Measurements from ENCODE around the gene SLU7.

SLU7 gene

DNA sequence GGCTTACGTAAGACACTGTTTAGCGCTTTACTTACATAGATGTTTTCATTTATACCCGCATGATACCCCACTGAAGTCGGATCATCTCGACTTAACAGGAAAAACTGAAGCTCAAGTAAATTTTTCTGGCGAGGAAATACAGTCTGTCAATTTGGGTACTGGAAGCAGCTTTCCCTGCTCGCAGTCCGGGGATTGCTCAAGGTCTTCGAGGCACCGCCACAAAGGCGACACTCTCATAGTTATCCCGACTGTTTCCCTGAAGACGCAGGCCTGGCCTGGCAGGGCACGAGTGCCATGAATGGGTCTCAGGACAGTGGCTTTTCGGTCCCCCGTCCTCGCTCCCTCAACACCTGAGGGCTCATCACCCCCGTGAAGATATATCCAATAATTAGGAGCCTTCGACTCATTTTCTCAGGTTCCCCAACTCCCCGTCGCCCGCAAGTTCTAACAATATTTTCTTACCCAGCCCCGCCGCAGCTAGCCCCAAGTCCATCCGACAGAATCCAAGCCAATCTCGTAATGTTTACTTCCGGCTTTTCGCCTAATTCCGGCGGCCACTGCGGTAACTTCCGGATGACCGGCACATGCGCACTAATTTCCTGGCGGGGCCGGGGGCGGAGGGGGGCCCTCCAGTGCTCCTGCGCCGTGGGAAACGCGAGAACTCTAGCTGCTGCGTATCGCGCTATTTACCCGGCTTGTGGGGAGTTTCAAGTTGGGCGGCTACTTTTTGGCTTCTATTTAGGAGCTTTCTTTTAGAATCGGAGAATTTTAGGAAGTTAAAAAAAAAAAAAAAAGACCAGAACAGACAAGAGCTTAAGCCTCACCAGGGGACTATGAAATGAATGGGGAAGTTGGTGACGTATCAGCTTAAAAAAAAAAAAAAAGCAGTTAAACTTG lies at the start of gene SLU7:
TSS of gene SLU7 (minus strand) at position 521 of the 897 bp plus-strand sequence. CDS start 3,787 bp downstream, outside the sequence.
- in situ Hi-C loops (cut with MboI; ENCODE audit: low sequenced_read_pairs): no loop called here

DNA sequence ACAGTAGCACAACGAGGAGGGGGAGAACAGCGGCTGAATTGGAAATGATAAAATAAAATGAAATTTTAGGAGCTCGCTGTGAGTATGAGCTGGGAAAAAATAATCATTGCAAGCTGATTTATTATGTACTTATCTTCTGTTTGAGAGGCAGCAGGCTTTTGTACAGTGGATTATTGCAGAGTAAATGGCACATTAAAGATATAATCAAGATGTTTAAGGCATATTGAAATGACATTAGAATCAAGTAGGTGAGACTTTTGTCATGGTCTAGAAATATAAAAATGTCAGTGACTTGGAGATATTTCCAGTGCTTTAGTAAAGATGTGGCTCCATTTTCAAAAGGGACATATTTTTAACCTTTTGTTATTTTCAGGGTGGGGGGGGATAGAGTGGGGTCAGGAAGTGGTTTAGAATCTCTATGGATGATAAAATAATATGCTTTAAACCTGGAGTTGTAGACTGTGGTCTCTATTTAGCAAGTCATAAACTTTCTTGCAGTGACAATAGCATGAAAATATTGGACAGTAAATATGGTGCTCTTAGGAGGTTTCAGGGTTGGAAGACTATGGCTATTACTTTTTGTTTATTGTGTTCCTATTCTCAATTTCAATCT lies 49.6 kb upstream of the SLU7 start:
- in situ Hi-C loops (cut with MboI; ENCODE audit: low sequenced_read_pairs): no loop called here

DNA sequence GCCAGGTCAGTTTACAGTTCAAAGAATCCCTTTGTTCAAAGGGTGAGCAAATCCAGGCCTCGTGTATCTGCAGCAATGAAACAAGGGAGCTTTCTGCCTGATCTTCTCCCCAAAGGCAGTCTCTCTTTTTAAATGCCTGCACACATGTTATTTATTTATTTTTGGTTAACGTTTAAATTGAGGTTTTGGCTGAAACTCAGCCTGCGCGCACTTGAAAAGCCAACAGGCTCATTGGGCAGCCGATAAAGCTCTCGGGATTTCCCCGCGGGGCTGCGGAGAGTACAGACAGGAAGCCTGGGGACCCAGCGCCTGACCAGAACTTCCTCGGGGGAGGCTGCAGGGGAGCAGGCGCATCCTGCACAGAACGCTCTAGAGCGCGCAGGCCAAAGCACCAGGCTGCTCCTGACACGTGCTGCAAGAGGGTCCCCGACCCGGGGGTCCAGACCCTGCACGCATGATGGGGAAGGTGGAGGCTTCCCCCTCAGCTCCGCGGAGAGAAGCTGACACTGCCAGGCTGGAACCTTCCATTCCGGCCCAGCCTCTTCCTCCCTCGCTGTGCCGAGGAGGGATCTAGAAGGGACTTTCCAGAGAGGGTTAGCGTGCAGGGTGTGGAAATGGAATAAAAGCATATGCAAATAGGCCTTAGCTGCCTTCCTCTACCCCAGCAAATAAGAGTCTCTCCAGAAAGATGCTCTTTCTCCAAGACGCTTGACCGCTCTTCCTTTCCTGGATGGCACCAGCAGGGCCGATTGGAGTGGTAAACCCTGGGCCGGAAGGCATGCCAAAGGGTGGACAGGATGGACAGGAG lies 48.9 kb upstream of the SLU7 start:
- in situ Hi-C loops (cut with MboI; ENCODE audit: low sequenced_read_pairs): no loop called here

DNA sequence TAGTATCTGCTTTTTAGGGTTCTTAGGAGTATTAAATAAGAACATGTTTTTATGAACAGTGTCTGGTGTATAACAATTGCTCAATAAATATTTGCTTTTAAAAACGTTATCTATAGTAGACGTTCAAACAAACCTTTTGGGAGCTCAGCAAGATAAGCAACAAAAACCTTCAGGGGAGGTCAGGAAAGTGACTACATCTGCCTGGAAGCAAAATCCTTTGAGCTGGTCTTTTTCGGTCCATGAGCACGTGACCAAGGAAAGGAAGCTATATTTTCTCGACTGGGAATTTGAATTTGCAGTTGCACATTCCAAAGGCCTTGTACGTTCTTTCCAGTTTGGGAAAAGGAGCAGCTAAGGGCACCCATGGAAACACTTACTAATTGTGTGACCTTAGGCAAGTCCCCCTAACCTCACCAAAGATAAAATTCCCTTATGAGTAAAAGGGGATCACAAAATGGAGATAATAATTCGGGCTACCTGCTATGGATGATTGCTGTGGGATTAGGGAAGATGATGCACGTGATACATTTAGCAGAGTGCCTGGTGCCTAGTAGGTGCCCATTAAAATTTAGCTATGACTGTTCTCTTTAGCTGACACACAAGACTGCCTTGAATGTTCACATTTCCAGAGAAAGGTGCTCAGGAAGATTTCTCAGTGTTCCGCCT lies 48.1 kb upstream of the SLU7 start:
- in situ Hi-C loops (cut with MboI; ENCODE audit: low sequenced_read_pairs): no loop called here

DNA sequence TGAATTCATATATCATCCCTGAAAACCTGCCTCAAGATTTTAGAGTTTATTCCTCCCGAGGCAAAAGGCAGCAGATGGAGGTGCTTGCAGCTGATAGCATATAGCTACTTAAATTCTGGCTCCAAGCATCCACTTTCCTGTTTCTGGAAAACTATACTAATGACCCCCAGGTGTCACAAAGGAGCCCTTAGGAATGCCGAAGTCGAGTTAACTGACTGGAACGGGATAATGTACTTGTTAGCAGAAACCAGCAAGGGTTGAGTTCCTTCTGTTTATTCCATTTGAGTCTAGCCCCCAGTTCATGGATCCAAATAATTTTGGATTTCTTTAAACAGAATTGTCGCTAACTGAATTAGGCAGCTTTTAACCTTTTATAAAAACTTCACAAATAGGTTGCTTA lies 47.2 kb upstream of the SLU7 start:
- in situ Hi-C loops (cut with MboI; ENCODE audit: low sequenced_read_pairs): no loop called here

DNA sequence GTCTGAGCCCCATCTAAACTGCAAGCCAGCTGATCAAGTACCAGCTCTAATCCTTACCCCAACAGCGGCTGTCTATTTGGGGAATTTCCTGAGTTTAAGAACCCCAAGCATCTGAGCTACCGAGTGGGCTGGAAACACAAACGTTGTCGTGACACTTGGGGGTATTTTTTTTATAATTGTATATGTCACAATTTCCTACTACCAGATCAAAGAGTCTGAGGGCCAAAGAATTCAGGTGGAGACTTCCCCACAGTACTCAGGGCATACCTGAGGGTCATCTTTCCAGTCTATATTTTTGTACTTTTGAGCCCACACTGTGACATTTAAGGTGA lies 45.6 kb upstream of the SLU7 start:
- in situ Hi-C loops (cut with MboI; ENCODE audit: low sequenced_read_pairs): no loop called here

DNA sequence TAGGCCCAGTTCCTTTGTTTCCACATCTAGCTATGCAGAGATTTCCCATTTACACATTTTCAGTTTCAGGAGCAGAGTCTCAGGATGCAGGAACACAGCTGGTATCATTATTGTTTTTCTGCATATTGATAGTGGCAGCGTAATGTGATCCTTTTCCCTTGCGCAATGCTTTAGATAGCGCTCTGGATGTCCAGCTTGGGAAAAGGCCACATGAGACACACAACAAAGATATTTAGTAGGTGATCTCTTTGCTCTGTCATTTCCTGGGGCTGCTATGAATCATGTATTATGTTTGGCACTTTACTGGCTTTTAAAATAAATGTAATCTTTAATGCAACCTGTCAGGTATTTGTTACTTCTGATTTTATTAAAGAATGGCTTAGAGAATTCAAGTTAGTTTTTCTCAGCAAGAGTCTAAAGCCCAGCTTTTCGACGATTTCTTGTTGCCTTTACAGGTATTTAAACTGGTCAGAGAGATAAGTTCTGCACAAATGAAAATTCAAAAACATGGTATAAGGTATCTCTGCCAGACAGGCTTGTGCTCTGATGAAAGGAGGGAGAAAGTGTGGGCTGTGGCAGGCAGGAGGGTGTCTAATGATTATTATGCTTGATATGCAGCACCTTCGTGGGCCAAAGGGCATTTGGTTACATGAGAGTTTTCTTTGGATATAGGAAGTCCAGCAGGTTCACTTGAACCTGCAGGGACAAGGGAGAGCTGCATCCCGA lies 45.0 kb upstream of the SLU7 start:
- in situ Hi-C loops (cut with MboI; ENCODE audit: low sequenced_read_pairs): no loop called here

DNA sequence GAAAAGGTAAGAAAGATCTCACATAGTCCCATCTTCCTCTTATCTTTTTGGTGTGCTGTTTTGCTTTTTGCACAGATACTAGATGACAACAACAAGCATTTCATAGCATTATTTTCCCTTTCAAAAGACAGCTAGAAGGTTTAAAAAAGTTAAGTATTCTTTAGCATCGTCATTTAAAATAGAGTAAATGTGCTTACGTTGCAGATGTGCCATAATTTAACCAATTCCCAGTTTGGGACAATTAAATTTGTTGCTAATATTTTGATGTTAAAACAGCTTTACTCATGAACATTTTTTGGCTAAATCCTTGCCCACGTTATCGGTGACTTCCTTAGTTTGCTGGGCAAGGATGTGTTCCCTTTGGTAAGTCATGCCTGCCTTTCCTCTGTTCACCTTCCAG lies 44.3 kb upstream of the SLU7 start:
- in situ Hi-C loops (cut with MboI; ENCODE audit: low sequenced_read_pairs): no loop called here

DNA sequence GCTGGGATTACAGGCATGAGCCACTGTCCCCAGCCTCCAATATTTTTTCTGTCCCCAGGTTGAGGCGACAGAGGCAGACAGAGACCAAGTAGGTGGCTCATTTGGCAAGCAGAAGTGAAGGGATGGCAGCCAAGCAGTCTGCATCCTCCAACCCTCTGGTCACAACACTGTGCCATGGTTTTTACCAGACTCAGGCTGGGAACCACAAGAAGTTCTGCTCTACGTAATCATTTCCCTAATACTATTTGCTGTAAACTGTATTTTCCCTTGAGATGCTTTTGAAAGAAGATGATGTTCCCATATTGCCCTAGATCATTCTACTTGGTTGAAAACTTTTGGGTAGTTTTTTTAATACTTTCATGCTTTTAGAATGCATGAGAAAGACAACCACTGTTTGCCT lies 43.3 kb upstream of the SLU7 start:
- in situ Hi-C loops (cut with MboI; ENCODE audit: low sequenced_read_pairs): no loop called here

DNA sequence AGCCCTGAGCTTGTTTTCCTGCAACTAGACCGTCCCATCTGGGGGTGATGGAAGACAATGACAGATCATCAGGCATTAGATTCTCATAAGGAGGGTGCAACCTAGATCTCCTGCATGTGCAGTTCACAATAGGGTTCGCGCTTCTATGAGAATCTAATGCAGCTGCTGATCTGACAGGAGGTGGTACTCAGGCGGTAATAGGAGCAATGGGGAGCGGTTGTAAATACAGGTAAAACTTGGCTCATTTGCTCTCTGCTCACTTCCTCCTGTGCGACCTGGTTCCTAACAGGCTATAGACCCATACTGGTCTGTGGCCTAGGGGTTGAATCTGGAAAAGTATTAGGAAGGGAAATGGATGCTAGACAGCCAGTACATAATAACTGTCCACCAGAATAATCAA lies 42.5 kb upstream of the SLU7 start:
- in situ Hi-C loops (cut with MboI; ENCODE audit: low sequenced_read_pairs): no loop called here

DNA sequence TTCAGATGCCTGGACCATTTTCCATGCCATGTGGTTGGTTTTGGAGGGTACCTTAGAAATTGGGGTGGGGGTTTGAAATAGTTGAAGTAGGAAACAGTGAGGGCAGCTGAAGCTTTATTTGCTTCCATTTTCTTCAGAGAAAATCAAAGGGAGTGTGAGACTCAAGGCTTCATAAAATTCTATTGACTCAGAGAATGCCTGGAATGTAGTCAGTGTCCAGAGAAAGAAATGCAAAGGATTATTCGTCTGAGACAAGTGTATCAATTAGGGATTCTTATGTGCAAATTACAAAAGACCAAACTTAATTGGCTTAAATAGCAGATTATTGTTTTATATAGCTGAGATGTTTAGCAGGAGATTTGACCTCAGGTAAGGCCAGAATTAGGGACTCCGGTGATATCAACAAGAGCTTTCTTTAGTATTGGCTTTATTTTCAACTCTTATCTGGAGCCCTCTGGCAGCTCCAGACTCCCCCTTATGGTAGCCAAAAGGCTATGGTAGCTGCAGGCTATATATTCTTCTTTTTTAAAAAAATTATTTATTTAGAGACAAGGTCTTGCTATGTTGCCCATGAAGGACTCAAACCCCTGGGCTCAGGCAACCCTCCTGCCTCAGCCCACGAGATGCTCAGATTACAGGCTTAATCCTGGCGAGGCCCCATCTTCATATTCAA lies 41.6 kb upstream of the SLU7 start:
- in situ Hi-C loops (cut with MboI; ENCODE audit: low sequenced_read_pairs): no loop called here

DNA sequence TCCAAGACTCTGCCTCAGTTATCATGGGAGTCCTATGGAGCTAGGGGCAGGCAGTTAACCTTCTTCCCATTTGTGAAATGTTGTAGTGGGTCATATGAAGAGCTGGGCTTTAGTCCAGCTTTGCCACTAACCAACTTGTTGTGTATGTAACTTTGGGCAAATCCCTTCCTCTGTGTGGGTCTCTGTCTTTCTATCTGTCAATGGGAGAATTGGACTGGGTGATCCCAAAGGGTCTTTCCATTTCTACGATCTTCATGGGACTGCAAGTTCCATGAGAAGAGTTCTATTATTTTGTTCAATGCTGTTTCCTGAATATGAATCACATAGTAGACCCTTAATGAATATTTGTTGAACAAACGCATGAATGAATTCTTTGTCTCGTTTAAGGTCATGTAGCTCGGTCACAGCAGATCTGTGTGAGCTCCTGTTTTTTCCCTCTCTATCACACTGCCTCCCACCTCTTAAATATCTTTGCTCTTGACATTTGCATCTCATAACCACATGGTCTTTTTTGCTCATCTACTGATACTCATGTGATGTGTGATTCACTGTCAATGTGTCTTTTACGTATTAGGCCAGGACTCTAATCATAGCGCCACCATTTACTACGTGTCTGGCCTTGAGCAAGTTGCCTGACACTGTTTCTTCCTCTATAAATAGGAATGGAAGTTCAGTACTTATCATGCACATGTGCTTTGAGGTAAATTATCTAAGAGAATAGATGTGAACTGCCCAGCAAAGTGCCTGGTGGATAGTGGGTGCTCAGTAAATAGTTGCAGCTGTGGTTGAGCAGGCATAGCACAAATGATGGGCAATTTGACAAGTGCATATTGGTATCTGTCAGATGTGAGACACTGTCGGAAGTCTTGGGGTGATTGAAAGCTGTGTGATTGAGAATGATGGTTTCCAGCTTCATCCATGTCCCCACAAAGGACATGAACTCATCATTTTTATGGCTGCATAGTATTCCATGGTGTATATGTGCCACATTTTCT lies 40.2 kb upstream of the SLU7 start:
- in situ Hi-C loops (cut with MboI; ENCODE audit: low sequenced_read_pairs): no loop called here

DNA sequence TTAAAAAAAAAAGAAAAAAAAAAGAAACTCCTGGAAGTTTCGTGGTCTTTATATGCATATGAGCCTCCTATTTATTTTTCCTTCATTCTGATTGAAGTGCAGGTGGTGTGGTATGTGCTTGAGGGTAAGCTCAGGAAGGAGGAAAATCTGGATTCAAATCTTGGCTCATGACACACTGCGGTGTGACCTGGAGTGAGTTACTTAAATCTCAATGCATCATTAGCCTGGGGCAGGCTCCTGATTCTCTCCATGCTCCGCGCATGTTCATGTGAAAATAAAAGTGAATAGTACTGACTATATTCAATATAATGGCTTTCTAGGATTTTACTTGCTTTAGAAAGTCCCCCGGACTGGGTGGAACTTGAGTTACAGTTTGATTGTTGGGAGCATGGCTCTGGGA lies 38.4 kb upstream of the SLU7 start:
- in situ Hi-C loops (cut with MboI; ENCODE audit: low sequenced_read_pairs): no loop called here

DNA sequence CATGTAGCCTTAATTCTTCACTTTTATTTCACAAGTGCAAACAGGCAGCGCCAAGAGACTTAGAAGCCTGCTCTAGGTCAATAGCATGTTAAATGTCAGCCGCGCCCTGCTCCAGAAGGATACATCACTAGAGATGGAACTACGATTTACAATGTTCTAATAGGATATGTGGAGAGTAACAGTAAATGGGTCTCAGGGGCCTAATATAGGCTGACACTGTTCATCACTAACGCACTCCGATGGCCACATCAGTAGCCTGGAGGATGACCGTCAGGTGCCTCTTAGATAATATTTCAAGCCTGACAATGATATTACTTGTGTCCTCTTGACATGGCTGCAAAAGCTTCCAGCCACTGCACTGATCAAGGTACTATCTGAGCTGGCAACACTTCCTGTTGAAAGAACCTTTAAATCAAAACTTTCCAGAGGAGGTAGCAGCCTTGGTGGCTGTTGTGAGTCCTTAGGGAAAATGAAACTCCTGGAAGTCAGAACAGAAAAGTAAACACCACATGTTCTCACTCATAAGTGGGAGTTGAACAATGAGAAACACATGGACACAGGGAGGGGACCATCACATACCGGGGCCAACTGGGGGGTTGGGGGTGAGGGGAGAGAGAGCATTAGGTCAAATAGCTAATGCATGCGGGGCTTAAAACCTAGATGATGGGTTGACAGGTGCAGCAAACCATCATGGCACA lies 37.7 kb upstream of the SLU7 start:
- in situ Hi-C loops (cut with MboI; ENCODE audit: low sequenced_read_pairs): no loop called here

DNA sequence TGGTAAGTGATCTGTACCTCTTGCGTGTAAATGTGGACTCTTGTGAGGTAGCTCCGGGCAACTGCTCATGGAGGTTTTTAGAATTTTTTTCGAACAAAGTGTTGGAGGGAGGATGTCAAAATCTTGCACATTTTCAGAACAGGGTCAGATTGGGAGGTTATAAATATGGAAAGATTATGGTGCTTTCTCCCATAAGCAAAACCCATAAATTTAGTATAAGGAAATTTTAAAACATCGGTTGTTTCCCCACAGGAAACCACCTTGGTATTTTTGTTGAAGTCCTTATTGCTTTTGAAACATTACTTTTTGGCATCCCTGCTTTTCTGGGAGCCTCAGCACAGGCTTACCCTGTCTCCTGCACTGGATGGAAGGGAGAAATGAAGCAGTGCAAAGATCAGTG lies 36.7 kb upstream of the SLU7 start:
- in situ Hi-C loops (cut with MboI; ENCODE audit: low sequenced_read_pairs): no loop called here

DNA sequence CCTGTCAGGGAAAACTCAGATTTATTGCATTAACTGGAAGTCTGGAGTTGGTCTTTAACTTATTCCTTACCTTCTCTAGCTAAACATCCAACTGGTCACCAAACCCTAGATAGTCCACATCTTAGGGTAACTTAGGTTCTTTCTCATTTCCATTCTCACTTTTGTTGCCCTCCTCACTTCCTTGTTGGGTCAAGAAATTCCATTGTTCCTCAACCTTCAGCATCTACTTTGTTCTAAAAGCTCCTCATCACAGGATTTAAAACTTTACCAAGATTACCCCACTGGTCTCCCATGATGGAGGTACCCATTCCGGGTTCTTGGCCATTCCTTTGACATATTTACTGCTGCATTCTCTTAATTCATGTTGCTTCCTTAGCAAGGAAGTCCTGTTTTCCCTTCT lies 34.9 kb upstream of the SLU7 start:
- in situ Hi-C loops (cut with MboI; ENCODE audit: low sequenced_read_pairs): no loop called here

DNA sequence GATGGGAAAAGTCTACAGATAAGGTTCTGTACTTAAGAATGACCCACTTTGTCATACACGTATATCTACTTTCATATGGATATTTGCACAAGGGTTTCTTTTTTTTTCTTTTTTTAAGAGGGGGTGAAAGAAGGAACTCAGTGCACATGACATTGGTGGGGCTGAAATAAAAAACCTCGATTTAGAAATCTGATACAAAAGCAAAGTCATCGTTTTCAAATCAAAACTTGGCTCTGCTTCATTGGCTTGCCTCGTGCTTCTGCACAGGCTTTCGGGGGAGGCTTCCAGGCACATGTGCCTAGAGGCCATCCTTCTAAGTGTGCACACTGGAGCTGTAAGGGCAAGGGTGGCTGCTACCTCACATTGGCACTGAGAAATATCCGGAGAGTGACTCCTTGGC lies 33.9 kb upstream of the SLU7 start:
- in situ Hi-C loops (cut with MboI; ENCODE audit: low sequenced_read_pairs): no loop called here

DNA sequence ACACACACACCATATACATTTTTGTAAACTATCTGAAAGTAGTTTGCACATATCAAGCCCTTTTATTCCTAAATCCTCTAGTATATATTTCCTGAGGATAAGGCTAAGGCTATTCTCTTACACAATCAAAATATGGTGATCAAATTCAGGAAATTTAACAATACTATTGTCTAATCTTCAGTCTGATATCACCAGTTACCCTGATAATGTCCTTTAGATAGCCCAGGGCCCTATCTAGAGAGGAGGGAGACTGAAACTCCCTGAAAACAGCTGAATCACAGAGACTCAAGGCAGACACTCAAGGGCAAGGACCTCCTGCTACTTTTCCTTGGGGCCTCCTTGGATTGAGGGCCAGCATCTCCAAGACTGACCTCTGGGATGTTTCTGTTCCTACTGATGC lies 33.2 kb upstream of the SLU7 start:
- in situ Hi-C loops (cut with MboI; ENCODE audit: low sequenced_read_pairs): no loop called here
